Measurements from ENCODE around the gene PRMT5. TPM values are rescaled to one million over a fixed set of nuclear protein-coding genes. Genes with fewer than 3 reads are reported as not detected.

PRMT5 gene
- 46.6 TPM for total RNA-seq

DNA sequence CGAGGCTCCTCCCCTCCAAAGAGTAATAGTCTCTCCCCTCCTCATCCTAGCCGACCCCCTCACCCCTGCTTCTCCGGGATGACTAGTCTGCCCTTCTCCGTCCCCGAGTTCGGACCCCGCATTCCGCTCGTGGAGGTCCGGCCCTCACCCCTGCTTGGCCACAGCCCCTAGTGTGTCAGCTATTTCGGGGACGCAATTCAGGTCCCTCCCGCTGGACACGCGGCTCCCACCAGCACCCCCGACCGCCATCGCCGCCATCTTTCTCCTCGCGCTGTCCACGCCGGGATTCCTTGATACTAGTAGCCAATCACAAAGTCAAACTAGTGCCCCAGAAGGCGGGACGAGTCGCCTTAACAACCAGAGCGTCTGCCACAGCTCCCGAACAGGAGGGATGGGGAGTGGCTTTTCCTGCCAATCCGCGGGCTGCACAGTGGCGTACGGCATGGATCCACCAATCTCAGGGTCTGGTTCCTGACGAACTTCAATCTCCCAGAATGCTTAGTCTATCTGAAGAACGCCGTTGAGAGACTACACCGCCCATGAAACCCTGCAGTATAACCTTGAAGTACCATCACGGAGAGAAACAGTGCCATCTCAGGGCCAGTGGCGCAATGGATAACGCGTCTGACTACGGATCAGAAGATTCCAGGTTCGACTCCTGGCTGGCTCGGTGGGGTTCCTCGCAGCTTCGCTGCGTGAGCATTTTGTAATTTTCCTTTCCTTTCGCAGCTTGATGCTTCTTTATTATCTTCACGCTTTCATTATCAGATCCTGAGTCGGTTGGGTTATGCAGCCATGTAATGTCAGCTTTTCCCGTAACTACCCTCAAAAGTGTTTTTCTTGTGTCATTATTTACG lies at the start of gene PRMT5:
TSS of gene PRMT5 (minus strand) at position 273 of the 857 bp plus-strand sequence. CDS start at position 258, 15 bp downstream.

DNA sequence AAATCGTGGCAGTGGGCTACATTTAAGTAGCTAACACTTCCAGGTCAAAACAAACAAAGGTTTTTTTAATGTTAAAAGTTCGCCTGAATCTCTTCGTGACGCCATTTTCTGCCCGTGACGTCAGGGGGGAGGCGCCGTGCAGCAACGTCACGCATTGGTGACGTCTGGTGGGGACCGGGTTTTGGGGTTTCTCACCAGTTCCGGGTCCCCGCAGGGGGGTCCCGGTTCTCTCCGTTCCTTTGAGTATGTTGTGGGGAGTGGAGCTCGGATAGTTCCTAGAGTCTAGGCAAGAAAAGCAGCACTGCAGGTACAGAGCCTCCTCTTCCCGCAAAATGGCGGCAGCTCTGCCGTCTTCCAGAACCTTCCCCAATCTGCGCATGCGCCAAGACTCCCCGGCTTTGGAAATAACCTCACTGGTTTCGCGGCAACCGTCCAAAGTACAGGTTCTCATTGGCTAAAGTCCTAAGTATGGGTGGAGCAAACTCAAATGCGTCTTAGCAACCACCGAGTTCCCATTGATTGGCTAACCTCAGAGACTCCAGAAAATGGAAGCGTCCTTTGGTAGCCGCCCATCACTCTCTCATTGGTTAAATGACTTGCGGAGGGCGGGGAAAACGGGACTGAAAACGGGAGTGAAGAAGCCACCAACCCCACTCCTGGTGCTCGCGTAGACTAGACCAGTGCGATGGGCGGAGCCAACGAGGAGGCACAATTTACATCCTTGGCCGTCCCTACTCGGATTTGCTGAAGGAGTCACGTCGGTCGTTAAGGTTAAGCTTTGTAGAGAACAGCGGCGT lies 10.2 kb downstream of the PRMT5 start, which contains the start of gene RBM23:
TSS of gene RBM23 (minus strand) at position 346 of the 797 bp plus-strand sequence.

DNA sequence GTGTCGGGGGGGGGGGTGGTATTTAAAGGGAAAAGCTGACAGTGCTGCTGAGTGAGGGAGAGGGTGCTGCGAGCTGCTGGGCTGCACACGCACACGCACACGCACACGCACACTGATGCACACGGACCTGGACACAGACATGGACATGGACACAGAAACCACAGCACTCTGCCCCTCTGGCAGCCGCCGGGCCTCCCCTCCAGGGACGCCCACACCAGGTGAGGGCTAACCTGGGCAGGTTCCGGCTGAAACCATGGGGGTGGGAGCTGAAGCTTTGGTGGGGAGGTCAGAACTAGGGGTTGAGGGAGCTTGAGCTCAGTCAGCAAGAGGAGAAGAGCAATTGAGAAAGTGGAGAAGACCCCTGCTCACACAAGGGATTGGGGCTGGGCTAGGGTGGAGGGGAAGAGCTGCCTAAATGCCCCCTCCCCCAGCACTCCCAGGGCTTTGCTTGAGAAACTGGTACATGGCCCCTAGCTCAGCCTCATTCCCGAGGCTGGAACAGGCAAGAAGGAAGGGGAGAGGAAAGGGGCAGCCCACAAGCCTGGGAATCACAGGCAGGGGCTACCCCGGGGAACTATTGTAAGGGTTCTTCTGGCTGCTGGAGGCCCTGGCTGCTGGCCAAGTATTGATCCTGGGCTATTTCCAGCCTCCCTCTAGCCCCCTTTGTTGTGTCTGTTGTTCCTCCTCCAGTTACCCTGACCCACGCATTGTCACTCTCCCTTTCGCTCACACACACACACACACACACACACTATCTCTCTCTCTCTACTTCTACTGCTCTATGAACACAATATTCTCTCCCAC lies 45.8 kb downstream of the PRMT5 start, which contains the start of gene REM2:
TSS of gene REM2 (plus strand) at position 50 of the 804 bp plus-strand sequence. CDS start at position 116, 66 bp downstream.

DNA sequence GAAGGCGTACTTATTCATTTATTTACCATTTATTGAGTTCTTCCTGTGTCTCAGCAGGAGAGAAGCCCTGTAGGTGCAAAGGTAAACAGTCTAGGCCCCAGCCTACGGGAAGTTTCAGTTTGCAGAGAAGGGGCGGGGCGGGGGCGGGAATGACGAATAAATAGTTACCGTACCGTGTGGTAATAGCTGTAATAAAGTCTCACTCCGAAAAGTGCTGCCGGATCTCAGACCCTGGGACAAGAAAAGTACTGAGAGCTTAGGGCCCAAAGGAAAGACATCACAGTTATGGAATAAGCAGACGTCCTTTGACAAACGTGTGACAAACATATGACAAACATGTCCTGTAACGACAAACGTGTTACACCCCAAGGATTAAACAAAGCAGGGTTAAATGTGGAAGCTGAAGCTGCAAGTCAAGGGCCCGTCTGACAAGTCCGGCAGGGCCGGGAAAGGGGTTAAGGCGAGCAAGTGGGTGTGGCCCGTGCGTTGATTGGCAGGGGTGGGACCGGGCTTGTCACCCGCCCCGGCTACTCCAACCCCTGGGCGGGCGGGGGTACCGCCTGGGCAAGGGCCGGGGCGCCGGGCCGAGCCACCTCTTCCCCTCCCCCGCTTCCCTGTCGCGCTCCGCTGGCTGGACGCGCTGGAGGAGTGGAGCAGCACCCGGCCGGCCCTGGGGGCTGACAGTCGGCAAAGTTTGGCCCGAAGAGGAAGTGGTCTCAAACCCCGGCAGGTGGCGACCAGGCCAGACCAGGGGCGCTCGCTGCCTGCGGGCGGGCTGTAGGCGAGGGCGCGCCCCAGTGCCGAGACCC lies 57.7 kb downstream of the PRMT5 start, which contains the start of gene LRP10:
TSS of gene LRP10 (plus strand) at position 517 of the 809 bp plus-strand sequence. CDS start 564 bp downstream, outside the sequence.

Other genes starting within 250 kb of the PRMT5 start
- 46.0 TPM for gene OXA1L, start 162.7 kb downstream of the PRMT5 start, total RNA-seq
- gene SLC7A7, start 113.9 kb downstream of the PRMT5 start, total RNA-seq: 2.8 TPM
- 18.2 TPM for gene MRPL52, start 99.5 kb downstream of the PRMT5 start, total RNA-seq
- 8.5 TPM for gene MMP14, start 92.8 kb downstream of the PRMT5 start, total RNA-seq
- 4.1 TPM for gene LRP10, start 57.6 kb downstream of the PRMT5 start, total RNA-seq
- 1.9 TPM for gene REM2, start 46.2 kb downstream of the PRMT5 start, total RNA-seq
- 66.0 TPM for gene RBM23, start 10.2 kb downstream of the PRMT5 start, total RNA-seq
- 27.2 TPM for gene HAUS4, start 27.7 kb upstream of the PRMT5 start, total RNA-seq
- gene AJUBA, start 53.2 kb upstream of the PRMT5 start, total RNA-seq: 4.7 TPM
- 6.3 TPM for gene C14orf93, start 80.8 kb upstream of the PRMT5 start, total RNA-seq
- 127 TPM for gene PSMB5, start 105.5 kb upstream of the PRMT5 start, total RNA-seq
- not detected for gene PSMB11, start 112.8 kb upstream of the PRMT5 start, total RNA-seq
- gene CDH24, start 128.1 kb upstream of the PRMT5 start, total RNA-seq: 22.5 TPM
- 161 TPM for gene ACIN1, start 165.8 kb upstream of the PRMT5 start, total RNA-seq
- 14.4 TPM for gene C14orf119, start 166.1 kb upstream of the PRMT5 start, total RNA-seq
- not detected for gene CIROP, start 175.6 kb upstream of the PRMT5 start, total RNA-seq
- not detected for gene CEBPE, start 189.9 kb upstream of the PRMT5 start, total RNA-seq